Neural cell (in vitro differentiated cells): ENCODE data around the gene NCAPH2. TPM values are rescaled to one million over a fixed set of nuclear protein-coding genes. Genes with fewer than 3 reads are reported as not detected.

Source experiments
- H2AFZ ChIP-seq: fragments of 200-600, 300-800 bp; sonication (generic), shearing (Covaris generic); 2 replicates; pipeline ENCODE4 v1.6.0; 2014; ENCODE audit warnings: low read depth, mild to moderate bottlenecking, antibody characterized with exemption, low read length, moderate library complexity
- H3F3A ChIP-seq: fragments of 200-600 bp; shearing (Covaris generic); 2 replicates; pipeline ENCODE4 v1.6.1; 2016; ENCODE audit warnings: mild to moderate bottlenecking, moderate library complexity, mixed read lengths, antibody characterized with exemption, low read length; ENCODE audit not compliant: insufficient read depth, poor library complexity, severe bottlenecking
- H3K27ac ChIP-seq: fragments of 200-600, 300-800 bp; sonication (generic), shearing (Covaris generic); 2 replicates; pipeline ENCODE4 v1.5.1; 2014; ENCODE audit warnings: mild to moderate bottlenecking, low read length, moderate library complexity
- H3K27me3 ChIP-seq: fragments of 300-800, 200-600 bp; sonication (generic), shearing (Covaris generic); 2 replicates; pipeline ENCODE4 v1.6.0; 2014; ENCODE audit warnings: mild to moderate bottlenecking, low read depth, low read length, moderate library complexity; ENCODE audit not compliant: insufficient read depth
- H3K36me3 ChIP-seq: fragments of 300-800, 200-600 bp; sonication (generic), shearing (Covaris generic); 2 replicates; pipeline ENCODE4 v1.5.1; 2014; ENCODE audit warnings: mild to moderate bottlenecking, antibody characterized with exemption, low read length, moderate library complexity; ENCODE audit not compliant: insufficient read depth
- H3K4me2 ChIP-seq: fragments of 300-800, 200-600 bp; sonication (generic), shearing (Covaris generic); 2 replicates; pipeline ENCODE4 v1.6.0; 2014; ENCODE audit warnings: mild to moderate bottlenecking, low read length
- H3K4me3 ChIP-seq: fragments of 300-800, 200-600 bp; sonication (generic), shearing (Covaris generic); 2 replicates; pipeline ENCODE4 v1.5.1; 2014; ENCODE audit warnings: mild to moderate bottlenecking, low read length, moderate library complexity
- H3K79me2 ChIP-seq: fragments of 200-600 bp; shearing (Covaris generic); replicated peaks from 2 replicates; pipeline ENCODE4 v1.6.0; 2014; ENCODE audit warnings: mild to moderate bottlenecking, low read length, moderate library complexity; ENCODE audit not compliant: insufficient read depth
- H3K9ac ChIP-seq: fragments of 300-800, 200-600 bp; sonication (generic), shearing (Covaris generic); 2 replicates; pipeline ENCODE4 v1.6.1; 2016; ENCODE audit warnings: mild to moderate bottlenecking, low read length, mixed read lengths
- H3K9me2 ChIP-seq: fragments of 200-600 bp; shearing (Covaris generic); 2 replicates; pipeline ENCODE4 v1.6.1; 2016; ENCODE audit warnings: mild to moderate bottlenecking, low read length, mixed read lengths; ENCODE audit not compliant: insufficient read depth
- H3K9me3 ChIP-seq: fragments of 200-600, 300-800 bp; sonication (generic), shearing (Covaris generic); 2 replicates; pipeline ENCODE4 v1.6.1; 2016; ENCODE audit warnings: mild to moderate bottlenecking, mixed run types, low read length, moderate library complexity, mixed read lengths
- H4K20me1 ChIP-seq: fragments of 200-600 bp; shearing (Covaris generic); 2 replicates; pipeline ENCODE4 v1.6.1; 2016; ENCODE audit warnings: mild to moderate bottlenecking, mixed run types; ENCODE audit not compliant: insufficient read depth
- EP300 ChIP-seq: fragments of 450-650 bp; conservative IDR thresholded peaks from 2 replicates; pipeline ENCODE4 v1.6.1; 2014; ENCODE audit warnings: antibody characterized with exemption, mild to moderate bottlenecking, moderate library complexity; ENCODE audit not compliant: poor library complexity, severe bottlenecking
- EZH2 ChIP-seq: fragments of 200-600, 300-800 bp; shearing (Covaris generic), sonication (generic); IDR thresholded peaks from 2 replicates; pipeline ENCODE4 v1.6.1; 2014; ENCODE audit warnings: antibody characterized with exemption, low read length, borderline replicate concordance, mild to moderate bottlenecking; ENCODE audit not compliant: insufficient read depth, poor library complexity, severe bottlenecking
- MXI1 ChIP-seq: fragments of 450-650 bp; conservative IDR thresholded peaks from 2 replicates; pipeline ENCODE4 v1.6.1; 2014; ENCODE audit warnings: antibody characterized with exemption, mild to moderate bottlenecking; ENCODE audit not compliant: poor library complexity, severe bottlenecking
- POLR2AphosphoS5 ChIP-seq: IDR thresholded peaks from 2 replicates; pipeline ENCODE4 v1.6.1; 2012
- RAD21 ChIP-seq: fragments of 450-650 bp; conservative IDR thresholded peaks from 2 replicates; pipeline ENCODE4 v1.6.1; 2014; ENCODE audit warnings: antibody characterized with exemption, mild to moderate bottlenecking, moderate library complexity
- SMC3 ChIP-seq: fragments of 450-650 bp; conservative IDR thresholded peaks from 2 replicates; pipeline ENCODE4 v1.6.1; 2014; ENCODE audit warnings: antibody characterized with exemption, mild to moderate bottlenecking, moderate library complexity; ENCODE audit not compliant: poor library complexity
- TAF1 ChIP-seq: IDR thresholded peaks from 2 replicates; pipeline ENCODE4 v1.6.1; 2012; ENCODE audit warnings: low read depth
- polyA plus RNA-seq: library from polyadenylated mRNA; depleted of rRNA; stranded (reverse); fragments of >200 nt; gene quantifications from 2 replicates; pipeline ENCODE4 v1.2.3, GENCODE V29; 2014
- TF ChIP-seq, protein P1 (sequence below): IDR thresholded peaks from 2 replicates; pipeline ENCODE4 v1.6.1; 2012; ENCODE audit warnings: borderline replicate concordance
- TF ChIP-seq, protein P2 (sequence below): fragments of 450-650 bp; IDR thresholded peaks from 2 replicates; pipeline ENCODE4 v1.5.1; 2014; ENCODE audit warnings: antibody characterized with exemption, mild to moderate bottlenecking, moderate library complexity; ENCODE audit not compliant: poor library complexity, severe bottlenecking

The NCAPH2 gene
- polyA plus RNA-seq, 1 donor from 2014 or later, result 81.1 TPM

GRCh38 chr22:50571264-50572175, 63.5 kb downstream of the NCAPH2 start:
- Histone ChIP-seq H3K9me2 (no peaks in the 10 kb centered on the region), H3K79me2 (no peaks in the 10 kb centered on the region), H3F3A (no peaks in the 10 kb centered on the region), H3K36me3 (peaks cover 4% of the 10 kb centered on the region), H3K9ac (no peak overlapping the region), H3K27me3 (no peaks in the 10 kb centered on the region), H3K4me3 (no peak overlapping the region), H3K4me2 (no peak overlapping the region), H3K9me3 (no peaks in the 10 kb centered on the region), H4K20me1 (no peaks in the 10 kb centered on the region), H2AFZ (no peak overlapping the region), H3K27ac (no peak overlapping the region)
- TF ChIP-seq TAF1 (no peak), MXI1 (no peak), POLR2AphosphoS5 (no peak), EZH2 (no peak), EP300 (no peak), RAD21 (no peak), SMC3 (no peak)
- TF ChIP-seq, protein P1, sequence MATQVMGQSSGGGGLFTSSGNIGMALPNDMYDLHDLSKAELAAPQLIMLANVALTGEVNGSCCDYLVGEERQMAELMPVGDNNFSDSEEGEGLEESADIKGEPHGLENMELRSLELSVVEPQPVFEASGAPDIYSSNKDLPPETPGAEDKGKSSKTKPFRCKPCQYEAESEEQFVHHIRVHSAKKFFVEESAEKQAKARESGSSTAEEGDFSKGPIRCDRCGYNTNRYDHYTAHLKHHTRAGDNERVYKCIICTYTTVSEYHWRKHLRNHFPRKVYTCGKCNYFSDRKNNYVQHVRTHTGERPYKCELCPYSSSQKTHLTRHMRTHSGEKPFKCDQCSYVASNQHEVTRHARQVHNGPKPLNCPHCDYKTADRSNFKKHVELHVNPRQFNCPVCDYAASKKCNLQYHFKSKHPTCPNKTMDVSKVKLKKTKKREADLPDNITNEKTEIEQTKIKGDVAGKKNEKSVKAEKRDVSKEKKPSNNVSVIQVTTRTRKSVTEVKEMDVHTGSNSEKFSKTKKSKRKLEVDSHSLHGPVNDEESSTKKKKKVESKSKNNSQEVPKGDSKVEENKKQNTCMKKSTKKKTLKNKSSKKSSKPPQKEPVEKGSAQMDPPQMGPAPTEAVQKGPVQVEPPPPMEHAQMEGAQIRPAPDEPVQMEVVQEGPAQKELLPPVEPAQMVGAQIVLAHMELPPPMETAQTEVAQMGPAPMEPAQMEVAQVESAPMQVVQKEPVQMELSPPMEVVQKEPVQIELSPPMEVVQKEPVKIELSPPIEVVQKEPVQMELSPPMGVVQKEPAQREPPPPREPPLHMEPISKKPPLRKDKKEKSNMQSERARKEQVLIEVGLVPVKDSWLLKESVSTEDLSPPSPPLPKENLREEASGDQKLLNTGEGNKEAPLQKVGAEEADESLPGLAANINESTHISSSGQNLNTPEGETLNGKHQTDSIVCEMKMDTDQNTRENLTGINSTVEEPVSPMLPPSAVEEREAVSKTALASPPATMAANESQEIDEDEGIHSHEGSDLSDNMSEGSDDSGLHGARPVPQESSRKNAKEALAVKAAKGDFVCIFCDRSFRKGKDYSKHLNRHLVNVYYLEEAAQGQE, result no peak
- TF ChIP-seq, protein P2, sequence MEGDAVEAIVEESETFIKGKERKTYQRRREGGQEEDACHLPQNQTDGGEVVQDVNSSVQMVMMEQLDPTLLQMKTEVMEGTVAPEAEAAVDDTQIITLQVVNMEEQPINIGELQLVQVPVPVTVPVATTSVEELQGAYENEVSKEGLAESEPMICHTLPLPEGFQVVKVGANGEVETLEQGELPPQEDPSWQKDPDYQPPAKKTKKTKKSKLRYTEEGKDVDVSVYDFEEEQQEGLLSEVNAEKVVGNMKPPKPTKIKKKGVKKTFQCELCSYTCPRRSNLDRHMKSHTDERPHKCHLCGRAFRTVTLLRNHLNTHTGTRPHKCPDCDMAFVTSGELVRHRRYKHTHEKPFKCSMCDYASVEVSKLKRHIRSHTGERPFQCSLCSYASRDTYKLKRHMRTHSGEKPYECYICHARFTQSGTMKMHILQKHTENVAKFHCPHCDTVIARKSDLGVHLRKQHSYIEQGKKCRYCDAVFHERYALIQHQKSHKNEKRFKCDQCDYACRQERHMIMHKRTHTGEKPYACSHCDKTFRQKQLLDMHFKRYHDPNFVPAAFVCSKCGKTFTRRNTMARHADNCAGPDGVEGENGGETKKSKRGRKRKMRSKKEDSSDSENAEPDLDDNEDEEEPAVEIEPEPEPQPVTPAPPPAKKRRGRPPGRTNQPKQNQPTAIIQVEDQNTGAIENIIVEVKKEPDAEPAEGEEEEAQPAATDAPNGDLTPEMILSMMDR, result no peak

DNA sequence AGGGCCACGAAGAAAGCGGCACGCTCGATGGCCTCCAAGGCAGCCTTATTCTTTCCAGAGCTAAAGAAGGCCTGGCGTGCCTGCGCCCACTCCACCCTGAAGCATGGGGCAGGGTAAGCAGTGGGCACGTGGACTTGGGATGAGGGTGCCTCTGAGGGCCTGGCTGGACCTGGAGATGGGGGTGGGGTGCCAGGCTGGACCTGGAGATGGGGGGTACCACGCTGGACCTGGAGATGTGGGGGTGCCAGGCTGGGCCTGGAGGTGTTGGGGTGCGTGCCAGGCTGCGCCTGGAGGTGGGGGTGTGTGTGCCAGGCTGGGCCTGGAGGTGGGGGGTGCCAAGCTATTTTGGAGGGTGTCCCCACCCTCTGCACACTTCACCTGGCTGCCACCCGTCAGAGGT, 64.9 kb downstream of the NCAPH2 start:
- no peak overlapping the region for H3K9ac ChIP-seq
- H3K4me2 ChIP-seq, result no peak overlapping the region
- no peaks in the 10 kb centered on the region for H3K9me2 ChIP-seq
- no peaks in the 10 kb centered on the region for H3K9me3 ChIP-seq
- no peak overlapping the region for H2AFZ ChIP-seq
- no peaks in the 10 kb centered on the region for H3K36me3 ChIP-seq
- H4K20me1 ChIP-seq, result no peaks in the 10 kb centered on the region
- H3F3A ChIP-seq, result no peaks in the 10 kb centered on the region
- no peaks in the 10 kb centered on the region for H3K27me3 ChIP-seq
- no peak overlapping the region for H3K27ac ChIP-seq
- no peak overlapping the region for H3K4me3 ChIP-seq
- no peaks in the 10 kb centered on the region for H3K79me2 ChIP-seq
- TF ChIP-seq, protein P1, result no peak
- no peak for TF ChIP-seq EZH2
- TF ChIP-seq MXI1, result no peak
- no peak for TF ChIP-seq SMC3
- no peak for TF ChIP-seq TAF1
- TF ChIP-seq POLR2AphosphoS5, result no peak
- no peak for TF ChIP-seq RAD21
- TF ChIP-seq, protein P2, result no peak
- TF ChIP-seq EP300, result no peak
